HCT116 (cell line): ENCODE measurements around the gene AMPD3. TPM values are rescaled to one million over a fixed set of nuclear protein-coding genes. Genes with fewer than 3 reads are reported as not detected.

Source experiments
- ATAC-seq: fragments of 200-7000 bp; cut with Tn5 transposase; 2 replicates; pipeline ENCODE4 v1.9.1; 2020; ENCODE audit warnings: mild to moderate bottlenecking, moderate library complexity
- BruUV-seq: library from RNA; stranded (reverse); fragments of 400-500 nt; replicated peaks from 2 replicates; lab custom pipeline; 2021; lab: Mats Ljungman, UMichigan
- CTCF ChIA-PET: fragments of 300-600 bp; sonication (Branson Sonifier 250); formaldehyde crosslinking; loops from one replicate; lab custom pipeline; 2021; ENCODE audit warnings: antibody characterized with exemption; lab: Charles Lee
- POLR2A ChIA-PET: fragments of 300-600, 350-600 bp; sonication (Branson Sonifier 250); formaldehyde crosslinking; loops from one replicate; lab custom pipeline; 2021; ENCODE audit warnings: antibody characterized with exemption; lab: Charles Lee
- RAD21 ChIA-PET, 2 experiments: fragments of 300-600 bp; sonication (Branson Sonifier 250); formaldehyde crosslinking; loops; one replicate each; lab custom pipeline; 2023; ENCODE audit warnings: low total read pairs in 2 of 2; ENCODE audit not compliant: uncharacterized antibody in 2 of 2, unreplicated experiment in 2 of 2, low non-redundant PET in 1 of 2; lab: Charles Lee
- DNase-seq: peaks from one replicate; pipeline ENCODE4 v3.0.0-alpha.2; 2010; ENCODE audit warnings: low read depth, low spot score
- H2AFZ ChIP-seq: fragments of 200-600 bp; shearing (Covaris generic), sonication (generic); 2 replicates; pipeline ENCODE4 v1.6.1; 2017; ENCODE audit warnings: low read depth, mixed run types, mixed read lengths, antibody characterized with exemption, low read length; ENCODE audit not compliant: poor library complexity, severe bottlenecking
- H3K27ac ChIP-seq: 2 replicates; pipeline ENCODE4 v1.5.1; 2012; ENCODE audit warnings: low read depth, low read length
- H3K27me3 ChIP-seq: fragments of 200-600 bp; sonication (generic); 2 replicates; pipeline ENCODE4 v1.6.1; 2016; ENCODE audit warnings: mixed run types, low read length, mixed read lengths; ENCODE audit not compliant: insufficient read depth
- H3K36me3 ChIP-seq, 2 experiments: fragments of 200-500 bp in 1 of 2; fragments of 200-600 bp in 1 of 2; sonication (Bioruptor generic) in 1 of 2; sonication (generic) in 1 of 2; 2 replicates each; pipeline versions ENCODE4 v1.5.1 to v1.6.1; 2014 to 2016; ENCODE audit warnings: low read length in 2 of 2, inconsistent platforms in 1 of 2, mixed read lengths in 1 of 2, mixed run types in 1 of 2; ENCODE audit not compliant: insufficient read depth in 2 of 2, control insufficient read depth in 1 of 2
- H3K4me1 ChIP-seq, 2 experiments: fragments of 200-600 bp in 1 of 2; sonication (generic) in 1 of 2; 2 replicates each; pipeline versions ENCODE4 v1.5.1 to v1.6.1; 2012 to 2017; ENCODE audit warnings: low read length in 2 of 2, inconsistent platforms in 1 of 2, mild to moderate bottlenecking in 1 of 2, mixed read lengths in 1 of 2, mixed run types in 1 of 2, moderate library complexity in 1 of 2; ENCODE audit not compliant: insufficient read depth in 2 of 2, control insufficient read depth in 1 of 2
- H3K4me2 ChIP-seq: fragments of 200-600 bp; sonication (generic); 2 replicates; pipeline ENCODE4 v1.6.1; 2017; ENCODE audit warnings: mixed run types, low read length, mixed read lengths
- H3K4me3 ChIP-seq, 2 experiments: fragments of 200-600 bp in 1 of 2; sonication (generic) in 1 of 2; replicated peaks in 1 of 2; 2 replicates each; pipeline ENCODE4 v1.5.1; 2011 to 2016; ENCODE audit warnings: low read length in 2 of 2, control low read depth in 1 of 2, low read depth in 1 of 2, mild to moderate bottlenecking in 1 of 2, mixed read lengths in 1 of 2, mixed run types in 1 of 2
- H3K79me2 ChIP-seq: fragments of 200-600 bp; sonication (generic); 2 replicates; pipeline ENCODE4 v1.6.1; 2017; ENCODE audit warnings: mild to moderate bottlenecking, mixed run types, low read length, moderate library complexity, mixed read lengths; ENCODE audit not compliant: insufficient read depth
- H3K9ac ChIP-seq: fragments of 200-600 bp; sonication (generic); 2 replicates; pipeline ENCODE4 v1.6.1; 2016; ENCODE audit warnings: low read length, mixed read lengths
- H3K9me2 ChIP-seq: fragments of 200-600 bp; sonication (generic), shearing (Covaris generic); 2 replicates; pipeline ENCODE4 v1.6.1; 2017; ENCODE audit warnings: mixed run types, mild to moderate bottlenecking, moderate library complexity; ENCODE audit not compliant: insufficient read depth
- H3K9me3 ChIP-seq, 2 experiments: fragments of 200-500 bp in 1 of 2; fragments of 200-600 bp in 1 of 2; sonication (Bioruptor generic) in 1 of 2; sonication (generic) in 1 of 2; 2 replicates each; pipeline ENCODE4 v1.6.1; 2014 to 2017; ENCODE audit warnings: low read length in 2 of 2, mixed read lengths in 2 of 2, inconsistent platforms in 1 of 2, low read depth in 1 of 2, mild to moderate bottlenecking in 1 of 2, mixed run types in 1 of 2, moderate library complexity in 1 of 2; ENCODE audit not compliant: control insufficient read depth in 1 of 2, insufficient read depth in 1 of 2
- H4K20me1 ChIP-seq: fragments of 200-600 bp; sonication (generic), shearing (Covaris generic); 2 replicates; pipeline ENCODE4 v1.6.1; 2017; ENCODE audit warnings: mixed run types, mild to moderate bottlenecking, moderate library complexity; ENCODE audit not compliant: insufficient read depth
- ATF3 ChIP-seq: IDR thresholded peaks from 2 replicates; pipeline ENCODE4 v1.6.1; 2012
- CBX3 ChIP-seq: IDR thresholded peaks from 2 replicates; pipeline ENCODE4 v1.6.1; 2012; ENCODE audit warnings: low read depth
- CEBPB ChIP-seq: IDR thresholded peaks from 2 replicates; pipeline ENCODE4 v1.6.1; 2012; ENCODE audit warnings: low read depth
- CTCF ChIP-seq, 3 experiments: fragments of 200-600 bp in 1 of 3; sonication (generic) in 1 of 3; IDR thresholded peaks in 2 of 3; conservative IDR thresholded peaks in 1 of 3; 2 replicates each; pipeline ENCODE4 v1.5.1; 2012 to 2017; ENCODE audit warnings: low read depth in 2 of 3, low read length in 2 of 3, antibody characterized with exemption in 1 of 3, borderline replicate concordance in 1 of 3, control low read depth in 1 of 3, mild to moderate bottlenecking in 1 of 3, mixed read lengths in 1 of 3, mixed run types in 1 of 3, moderate library complexity in 1 of 3; ENCODE audit not compliant: insufficient read depth in 1 of 3
- EGR1 ChIP-seq: IDR thresholded peaks from 2 replicates; pipeline ENCODE4 v1.6.1; 2012; ENCODE audit warnings: low read depth
- EZH2 ChIP-seq: fragments of 200-600 bp; sonication (generic); IDR thresholded peaks from 2 replicates; pipeline ENCODE4 v1.6.1; 2017; ENCODE audit warnings: antibody characterized with exemption, mixed run types
- EZH2phosphoT487 ChIP-seq: fragments of 200-600 bp; IDR thresholded peaks from 2 replicates; pipeline ENCODE4 v1.6.1; 2018; ENCODE audit warnings: antibody characterized with exemption, borderline replicate concordance
- FOSL1 ChIP-seq: IDR thresholded peaks from 2 replicates; pipeline ENCODE4 v1.6.1; 2012; ENCODE audit warnings: low read depth
- JUND ChIP-seq: IDR thresholded peaks from 2 replicates; pipeline ENCODE4 v1.6.1; 2012
- MAX ChIP-seq: IDR thresholded peaks from 2 replicates; pipeline ENCODE4 v1.6.1; 2012
- POLR2A ChIP-seq: IDR thresholded peaks from 2 replicates; pipeline ENCODE4 v1.7.0; 2011; ENCODE audit warnings: borderline replicate concordance; ENCODE audit not compliant: insufficient read depth, insufficient read length; ENCODE audit errors: extremely low read depth
- POLR2AphosphoS5 ChIP-seq: IDR thresholded peaks from 2 replicates; pipeline ENCODE4 v1.6.1; 2011; ENCODE audit warnings: mild to moderate bottlenecking, low read depth, low read length, moderate library complexity
- SIN3A ChIP-seq: IDR thresholded peaks from 2 replicates; pipeline ENCODE4 v1.6.1; 2012; ENCODE audit warnings: low read depth
- SRF ChIP-seq: IDR thresholded peaks from 2 replicates; pipeline ENCODE4 v1.6.1; 2012; ENCODE audit warnings: low read depth
- YY1 ChIP-seq: IDR thresholded peaks from 2 replicates; pipeline ENCODE4 v1.6.1; 2011; ENCODE audit warnings: low read length, low read depth, moderate library complexity, mild to moderate bottlenecking; ENCODE audit not compliant: insufficient replicate concordance; ENCODE audit errors: extremely low read depth
- ZBTB33 ChIP-seq: IDR thresholded peaks from 2 replicates; pipeline ENCODE4 v1.6.1; 2011; ENCODE audit warnings: mild to moderate bottlenecking, low read length, moderate library complexity; ENCODE audit not compliant: insufficient replicate concordance; ENCODE audit errors: extremely low read depth
- ZNF274 ChIP-seq: fragments of 200-500 bp; sonication (Bioruptor generic); IDR thresholded peaks from 2 replicates; pipeline ENCODE4 v1.6.1; 2014; ENCODE audit warnings: mild to moderate bottlenecking, low read depth, low read length, inconsistent platforms
- intact Hi-C: fragments of 100-400 bp; cut with micrococcal nuclease; formaldehyde crosslinking; loops from 2 replicates; pipeline ENCODE4 v1.10.0; 2022
- total RNA-seq: library from RNA; stranded (reverse); gene quantifications from one replicate; pipeline ENCODE4 v1.2.1, GENCODE V29; 2021; ENCODE audit not compliant: unreplicated experiment

The AMPD3 gene
- total RNA-seq, 1 experiment from 2014 or later, result 25.9 TPM

GRCh38 chr11:10474551-10474950 is 19.5 kb downstream of the AMPD3 start:
- H3K4me2 ChIP-seq, result no peak overlapping the region
- H3K4me1 ChIP-seq, result no peaks in the 10 kb centered on the region
- intact Hi-C loops, result no loop called here
- H3K27ac ChIP-seq, result no peak overlapping the region
- H3K4me3 ChIP-seq, result no peak overlapping the region
- ChIA-PET CTCF (no interaction called here), RAD21 (no interaction called here), POLR2A (no interaction called here)
- BruUV-seq, result no TSS peak
- no peak overlapping the region for H3K9ac ChIP-seq
- H3K9me3 ChIP-seq, result no peaks in the 10 kb centered on the region
- H3K36me3 ChIP-seq, result peaks cover 0 to 11% of the 10 kb centered on the region in 2 experiments; a peak in 1 of 4 replicates
- H3K27me3 ChIP-seq, result no peaks in the 10 kb centered on the region
- H4K20me1 ChIP-seq, result no peaks in the 10 kb centered on the region
- no peaks in the 10 kb centered on the region for H3K9me2 ChIP-seq
- no peak overlapping the region for H2AFZ ChIP-seq
- DNase-seq, result no peak
- no peak for ATAC-seq
- H3K79me2 ChIP-seq, result peaks cover 5% of the 10 kb centered on the region
- no peak for TF ChIP-seq ZBTB33
- TF ChIP-seq ZNF274, result no peak
- TF ChIP-seq EGR1, result no peak
- TF ChIP-seq POLR2A, result no peak
- no peak for TF ChIP-seq FOSL1
- no peak for TF ChIP-seq CTCF (IDR thresholded peaks at IDR 0.05 in 2 of 3, conservative IDR thresholded peaks at IDR 0.05 in 1 of 3; ENCODE audit: borderline replicate concordance in 1 of 3, insufficient read depth in 1 of 3, low read depth in 2 of 3, low read length in 2 of 3)
- TF ChIP-seq SRF, result no peak
- no peak for TF ChIP-seq CBX3
- TF ChIP-seq YY1, result no peak
- TF ChIP-seq EZH2, result no peak
- no peak for TF ChIP-seq CEBPB
- no peak for TF ChIP-seq MAX
- no peak for TF ChIP-seq EZH2phosphoT487
- no peak for TF ChIP-seq SIN3A
- TF ChIP-seq JUND, result no peak
- TF ChIP-seq ATF3, result no peak
- no peak for TF ChIP-seq POLR2AphosphoS5
- TF ChIP-seq, all 23 proteins: peak for 0
